HepG2 (cell line): Measurements from ENCODE around the gene KIF1C. TPM values are rescaled to one million over a fixed set of nuclear protein-coding genes. Genes with fewer than 3 reads are reported as not detected.

Experiments
- ATAC-seq: fragments of 200-7000 bp; cut with Tn5 transposase; 3 replicates; pipeline ENCODE4 v1.9.1; 2020; ENCODE audit warnings: mild to moderate bottlenecking, moderate library complexity
- BruUV-seq: library from RNA; stranded (reverse); fragments of 400-500 nt; replicated peaks from 2 replicates; lab custom pipeline; 2021; lab: Mats Ljungman, UMichigan
- CTCF ChIA-PET: fragments of 300-600 bp; formaldehyde crosslinking; extraction: SDS; loops from one replicate; lab custom pipeline; 2021; ENCODE audit warnings: low total read pairs, inconsistent platforms, low intra/inter-chr PET ratio; lab: Yijun Ruan, JAX
- POLR2A ChIA-PET: fragments of 350-600 bp; sonication (Branson Sonifier 250); formaldehyde crosslinking; loops from one replicate; lab custom pipeline; 2020; ENCODE audit warnings: antibody characterized with exemption, inconsistent platforms; lab: Yijun Ruan, JAX
- DNase-seq: peaks from one replicate; pipeline ENCODE4 v3.0.0-alpha.2; 2015; ENCODE audit warnings: low spot score
- FAIRE-seq: peaks from 3 replicates; lab custom pipeline; 2011; peaks lifted over from hg19 to GRCh38; lab: Jason Lieb, UNC
- H2AFZ ChIP-seq: one replicate; pipeline ENCODE4 v1.6.1; 2011; ENCODE audit warnings: low read length, inconsistent platforms
- H3K27ac ChIP-seq: fragments of 300-600 bp; 3 replicates; pipeline ENCODE4 v1.8.0; 2011; ENCODE audit warnings: mixed run types, mild to moderate bottlenecking, mixed read lengths, low read length, inconsistent platforms; ENCODE audit not compliant: insufficient read depth; ENCODE audit errors: extremely low read length
- H3K27me3 ChIP-seq, 2 experiments: fragments of 200-600 bp in 1 of 2; 2 replicates in 1 of 2; 3 replicates in 1 of 2; pipeline versions ENCODE4 v1.6.0 to v1.8.0; 2011; ENCODE audit warnings: low read length in 2 of 2, mild to moderate bottlenecking in 2 of 2, moderate library complexity in 2 of 2, inconsistent platforms in 1 of 2; ENCODE audit not compliant: insufficient read depth in 2 of 2, control insufficient read depth in 1 of 2
- H3K36me3 ChIP-seq, 2 experiments: fragments of 200-600 bp in 1 of 2; replicated peaks in 1 of 2; 2 replicates in 1 of 2; 3 replicates in 1 of 2; pipeline versions ENCODE4 v1.5.1 to v1.8.0; 2011; ENCODE audit warnings: low read length in 2 of 2, inconsistent platforms in 1 of 2; ENCODE audit not compliant: insufficient read depth in 2 of 2, control insufficient read depth in 1 of 2
- H3K4me1 ChIP-seq: 2 replicates; pipeline ENCODE4 v1.5.1; 2012; ENCODE audit warnings: low read length, inconsistent platforms; ENCODE audit not compliant: insufficient read depth
- H3K4me2 ChIP-seq: 2 replicates; pipeline ENCODE4 v1.6.0; 2011; ENCODE audit warnings: low read depth, low read length, inconsistent platforms
- H3K4me3 ChIP-seq, 3 experiments: fragments of 200-600 bp in 1 of 3; sonication (generic), shearing (Covaris generic) in 1 of 3; replicated peaks in 1 of 3; 2 replicates each; pipeline ENCODE4 v1.5.1; 2011 to 2016; ENCODE audit warnings: low read length in 3 of 3, inconsistent platforms in 2 of 3, low read depth in 2 of 3, mild to moderate bottlenecking in 2 of 3, control low read depth in 1 of 3, mixed read lengths in 1 of 3; ENCODE audit not compliant: insufficient read depth in 1 of 3
- H3K79me2 ChIP-seq: one replicate; pipeline ENCODE4 v1.6.1; 2011; ENCODE audit warnings: low read length, inconsistent platforms; ENCODE audit not compliant: insufficient read depth
- H3K9ac ChIP-seq: 2 replicates; pipeline ENCODE4 v1.6.0; 2011; ENCODE audit warnings: mild to moderate bottlenecking, low read depth, low read length, inconsistent platforms; ENCODE audit not compliant: insufficient read depth
- H3K9me3 ChIP-seq: 2 replicates; pipeline ENCODE4 v1.5.1; 2012; ENCODE audit warnings: mild to moderate bottlenecking, low read length
- H4K20me1 ChIP-seq: 2 replicates; pipeline ENCODE4 v1.6.0; 2011; ENCODE audit warnings: inconsistent platforms, mild to moderate bottlenecking, low read length, moderate library complexity; ENCODE audit not compliant: insufficient read depth
- AGO2 ChIP-seq: fragments of 200-400 bp; formaldehyde crosslinking; optimal IDR thresholded peaks from 2 replicates; pipeline ENCODE3; 2017; ENCODE audit warnings: mild to moderate bottlenecking, low read depth, low read length, moderate library complexity
- HOXA9 ChIP-seq: sonication (generic); formaldehyde crosslinking; IDR thresholded peaks from 2 replicates; pipeline ENCODE4 v1.8.1; 2022; ENCODE audit warnings: missing genetic modification reagents, mild to moderate bottlenecking, moderate library complexity, borderline replicate concordance
- RBFOX2 ChIP-seq: fragments of 200-400 bp; formaldehyde crosslinking; IDR thresholded peaks from 2 replicates; pipeline ENCODE4 v1.6.1; 2017; ENCODE audit warnings: low read depth, mild to moderate bottlenecking, low read length
- SOX13 ChIP-seq, 3 experiments: fragments of 450-650 bp in 1 of 3; sonication (generic) in 1 of 3; formaldehyde crosslinking in 1 of 3; IDR thresholded peaks in 2 of 3; conservative IDR thresholded peaks in 1 of 3; 2 replicates each; pipeline versions ENCODE4 v1.5.0 to v1.6.1; 2016 to 2020; ENCODE audit warnings: antibody characterized with exemption in 1 of 3, mild to moderate bottlenecking in 1 of 3, missing compliant biosample characterization in 1 of 3, missing genetic modification reagents in 1 of 3, moderate library complexity in 1 of 3
- ZNF451 ChIP-seq: sonication (generic); formaldehyde crosslinking; IDR thresholded peaks from 2 replicates; pipeline ENCODE4 v1.5.0; 2020; ENCODE audit warnings: mild to moderate bottlenecking, missing genetic modification reagents
- ZNF589 ChIP-seq: sonication (generic); formaldehyde crosslinking; conservative IDR thresholded peaks from 2 replicates; pipeline ENCODE4 v1.8.0; 2022; ENCODE audit warnings: mild to moderate bottlenecking, moderate library complexity, missing genetic modification reagents
- ZNF749 ChIP-seq: sonication (generic); formaldehyde crosslinking; IDR thresholded peaks from 2 replicates; pipeline ENCODE4 v1.8.0; 2022; ENCODE audit warnings: mild to moderate bottlenecking, missing genetic modification reagents, moderate library complexity, borderline replicate concordance
- WGBS: methylation state at CpG from one replicate; pipeline ENCODE4 v1.1.6; 2017; ENCODE audit warnings: low lambda C conversion rate; 5-methylcytosine and 5-hydroxymethylcytosine counted together
- in situ Hi-C: cut with HindIII; loops from 2 replicates; pipeline ENCODE4 v1.10.0; 2017; ENCODE audit warnings: low pct_unique_long_range_greater_than_20kb; ENCODE audit not compliant: extremely low pct_ligation_motif_present
- intact Hi-C: fragments of 100-400 bp; cut with micrococcal nuclease; formaldehyde crosslinking; loops from one replicate; pipeline ENCODE4 v1.10.0; 2022; ENCODE audit not compliant: unreplicated experiment
- polyA plus RNA-seq, 8 experiments: library from polyadenylated mRNA; depleted of rRNA in 3 of 8; stranded (reverse) in 7 of 8; unstranded in 1 of 8; fragments of >200 nt; fragmentation: Illumina TruSeq in 4 of 8; extraction: Trizol in 4 of 8; gene quantifications; 2 replicates each; pipeline versions ENCODE4 v1.2.1 to v1.2.3, GENCODE V29; 2011 to 2016; ENCODE audit warnings: low read depth in 4 of 8, missing spikeins in 1 of 8, mixed read lengths in 1 of 8; ENCODE audit not compliant: insufficient read depth in 1 of 8
- total RNA-seq, 5 experiments: library from RNA; depleted of rRNA; stranded (reverse); fragments of >200 nt; fragmentation: Illumina TruSeq; extraction: Trizol; gene quantifications; 2 replicates each; pipeline ENCODE4 v1.2.3, GENCODE V29; 2016; ENCODE audit warnings: low read depth in 1 of 5
- TF ChIP-seq, protein P1 (sequence below): sonication (generic); formaldehyde crosslinking; IDR thresholded peaks from 2 replicates; pipeline ENCODE4 v1.4.0; 2020; ENCODE audit warnings: mild to moderate bottlenecking, missing genetic modification reagents
- TF ChIP-seq, protein P2 (sequence below): sonication (generic); formaldehyde crosslinking; IDR thresholded peaks from 2 replicates; pipeline ENCODE4 v1.4.0; 2020; ENCODE audit warnings: mild to moderate bottlenecking, missing genetic modification reagents

KIF1C gene
- total and polyA plus RNA-seq, 2 of the 13 experiments (the other 11 are each of a cell fraction or from before 2014, with no cell fraction given) = 70.0 to 104 TPM

DNA sequence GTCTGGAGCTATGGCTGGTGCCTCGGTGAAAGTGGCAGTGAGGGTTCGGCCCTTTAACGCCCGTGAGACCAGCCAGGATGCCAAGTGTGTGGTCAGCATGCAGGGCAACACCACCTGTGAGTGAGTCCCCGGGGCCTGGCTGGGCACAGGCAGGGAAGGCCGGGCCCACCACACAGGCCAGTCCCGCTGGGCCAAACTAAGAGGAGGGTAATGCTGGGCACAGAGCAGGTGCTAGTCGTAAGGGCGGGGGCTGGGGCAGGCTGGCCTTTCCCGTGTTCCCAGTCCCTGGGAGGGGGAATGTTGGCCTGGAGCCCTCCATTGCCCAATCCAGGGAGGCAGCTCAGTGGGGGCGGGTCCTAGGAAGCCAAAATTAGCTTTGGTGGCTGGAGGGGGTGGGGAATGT lies 2.5 kb downstream of the KIF1C start:
- Histone ChIP-seq H3K4me2 (peak overlapping the region; percentile 82), H3K79me2 (peaks cover 27% of the 10 kb centered on the region), H3K4me3 (peak overlapping the region in 2 of 3 experiments; percentile 92 to 93; a peak in 2 of 6 replicates), H3K27ac (peak overlapping the region; percentile 93), H3K27me3 (no peaks in the 10 kb centered on the region; a peak in 1 of 5 replicates), H4K20me1 (no peaks in the 10 kb centered on the region), H3K36me3 (peaks cover 17 to 45% of the 10 kb centered on the region in 2 experiments), H3K4me1 (peaks cover 28% of the 10 kb centered on the region)
- intact Hi-C loops (no loop called here), in situ Hi-C loops (no loop called here)
- no TSS peak for BruUV-seq
- DNase-seq (no peak), ATAC-seq (no peak), FAIRE-seq (no peak)
- CTCF ChIA-PET = no interaction called here
- POLR2A ChIA-PET = interaction anchor here (0.9 to 5.1 kb wide), 5 partner anchors 13 to 60 kb away, joined by 3 to 74 read pairs (median 8); partner anchors contain the start of genes CAMTA2, RNF167, SLC25A11 and SPAG7
- 91% methylated on average over 10 of the region's 11 CpGs for WGBS
- TF ChIP-seq SOX13 (IDR thresholded peaks at IDR 0.05) (no peak), SOX13 (CRISPR knock-in tag; conservative IDR thresholded peaks at IDR 0.05 in 1 of 2, IDR thresholded peaks at IDR 0.05 in 1 of 2) (no peak), ZNF749 (CRISPR knock-in tag) (no peak), AGO2 (peak; percentile 66), RBFOX2 (0 out of 2 replicates have a peak, but pooled peaks have one; percentile 39), HOXA9 (CRISPR knock-in tag) (no peak), ZNF589 (CRISPR knock-in tag) (no peak), ZNF451 (CRISPR knock-in tag) (no peak)
- TF ChIP-seq, protein P1, sequence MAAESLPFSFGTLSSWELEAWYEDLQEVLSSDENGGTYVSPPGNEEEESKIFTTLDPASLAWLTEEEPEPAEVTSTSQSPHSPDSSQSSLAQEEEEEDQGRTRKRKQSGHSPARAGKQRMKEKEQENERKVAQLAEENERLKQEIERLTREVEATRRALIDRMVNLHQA (CRISPR knock-in tag) = no peak
- TF ChIP-seq, protein P2, sequence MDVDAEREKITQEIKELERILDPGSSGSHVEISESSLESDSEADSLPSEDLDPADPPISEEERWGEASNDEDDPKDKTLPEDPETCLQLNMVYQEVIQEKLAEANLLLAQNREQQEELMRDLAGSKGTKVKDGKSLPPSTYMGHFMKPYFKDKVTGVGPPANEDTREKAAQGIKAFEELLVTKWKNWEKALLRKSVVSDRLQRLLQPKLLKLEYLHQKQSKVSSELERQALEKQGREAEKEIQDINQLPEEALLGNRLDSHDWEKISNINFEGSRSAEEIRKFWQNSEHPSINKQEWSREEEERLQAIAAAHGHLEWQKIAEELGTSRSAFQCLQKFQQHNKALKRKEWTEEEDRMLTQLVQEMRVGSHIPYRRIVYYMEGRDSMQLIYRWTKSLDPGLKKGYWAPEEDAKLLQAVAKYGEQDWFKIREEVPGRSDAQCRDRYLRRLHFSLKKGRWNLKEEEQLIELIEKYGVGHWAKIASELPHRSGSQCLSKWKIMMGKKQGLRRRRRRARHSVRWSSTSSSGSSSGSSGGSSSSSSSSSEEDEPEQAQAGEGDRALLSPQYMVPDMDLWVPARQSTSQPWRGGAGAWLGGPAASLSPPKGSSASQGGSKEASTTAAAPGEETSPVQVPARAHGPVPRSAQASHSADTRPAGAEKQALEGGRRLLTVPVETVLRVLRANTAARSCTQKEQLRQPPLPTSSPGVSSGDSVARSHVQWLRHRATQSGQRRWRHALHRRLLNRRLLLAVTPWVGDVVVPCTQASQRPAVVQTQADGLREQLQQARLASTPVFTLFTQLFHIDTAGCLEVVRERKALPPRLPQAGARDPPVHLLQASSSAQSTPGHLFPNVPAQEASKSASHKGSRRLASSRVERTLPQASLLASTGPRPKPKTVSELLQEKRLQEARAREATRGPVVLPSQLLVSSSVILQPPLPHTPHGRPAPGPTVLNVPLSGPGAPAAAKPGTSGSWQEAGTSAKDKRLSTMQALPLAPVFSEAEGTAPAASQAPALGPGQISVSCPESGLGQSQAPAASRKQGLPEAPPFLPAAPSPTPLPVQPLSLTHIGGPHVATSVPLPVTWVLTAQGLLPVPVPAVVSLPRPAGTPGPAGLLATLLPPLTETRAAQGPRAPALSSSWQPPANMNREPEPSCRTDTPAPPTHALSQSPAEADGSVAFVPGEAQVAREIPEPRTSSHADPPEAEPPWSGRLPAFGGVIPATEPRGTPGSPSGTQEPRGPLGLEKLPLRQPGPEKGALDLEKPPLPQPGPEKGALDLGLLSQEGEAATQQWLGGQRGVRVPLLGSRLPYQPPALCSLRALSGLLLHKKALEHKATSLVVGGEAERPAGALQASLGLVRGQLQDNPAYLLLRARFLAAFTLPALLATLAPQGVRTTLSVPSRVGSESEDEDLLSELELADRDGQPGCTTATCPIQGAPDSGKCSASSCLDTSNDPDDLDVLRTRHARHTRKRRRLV (CRISPR knock-in tag) = no peak
- TF ChIP-seq, all 625 proteins: peak for 2
- Histone ChIP-seq H2AFZ (no peak overlapping the region), H3K9me3 (no peaks in the 10 kb centered on the region), H3K9ac (peak overlapping the region; percentile 92)
